ENCODE data around the gene CDKN2D. TPM values are rescaled to one million over a fixed set of nuclear protein-coding genes. Genes with fewer than 3 reads are reported as not detected.

The CDKN2D gene
- total RNA-seq, 1 donor from 2014 or later, result 10.5 TPM

GRCh38 chr19:10604460-10604980 is 35.7 kb upstream of the CDKN2D start:
- DNase-seq (no peak), ATAC-seq (peak; percentile 20)
- Histone ChIP-seq H3K9me3 (no peaks in the 10 kb centered on the region), H3K36me3 (no peaks in the 10 kb centered on the region), H3K4me3 (peak overlapping the region; percentile 96), H3K27me3 (no peaks in the 10 kb centered on the region), H3K27ac (peak overlapping the region; percentile 95), H3K4me1 (peaks cover 38% of the 10 kb centered on the region)
- intact Hi-C loops (cut with DNase I), result no loop called here
- no peak for TF ChIP-seq CTCF (IDR thresholded peaks at IDR 0.05)

- DNase-seq, result no peak
These were observed 35.2 kb upstream of the CDKN2D start for GRCh38 chr19:10603873-10604459.

GRCh38 chr19:10603084-10603872 is 34.5 kb upstream of the CDKN2D start:
- intact Hi-C loops (cut with DNase I), result no loop called here
- Histone ChIP-seq H3K36me3 (no peaks in the 10 kb centered on the region), H3K27me3 (no peaks in the 10 kb centered on the region), H3K4me3 (peak overlapping the region; percentile 96), H3K27ac (peak overlapping the region; percentile 95), H3K4me1 (peaks cover 35% of the 10 kb centered on the region), H3K9me3 (no peaks in the 10 kb centered on the region)
- no peak for TF ChIP-seq CTCF (IDR thresholded peaks at IDR 0.05)
- DNase-seq (peak; percentile 72), ATAC-seq (peak; percentile 18)

More at GRCh38 chr19:10603873-10604459, 35.2 kb upstream of the CDKN2D start:
- H3K4me3 ChIP-seq, result peak overlapping the region; percentile 96
- intact Hi-C loops (cut with DNase I), result no loop called here
- TF ChIP-seq CTCF (IDR thresholded peaks at IDR 0.05), result no peak
- H3K27ac ChIP-seq, result peak overlapping the region; percentile 95
- H3K4me1 ChIP-seq, result peaks cover 35% of the 10 kb centered on the region
- H3K9me3 ChIP-seq, result no peaks in the 10 kb centered on the region
- no peaks in the 10 kb centered on the region for H3K36me3 ChIP-seq
- peak; percentile 63 for ATAC-seq
- H3K27me3 ChIP-seq, result no peaks in the 10 kb centered on the region

GRCh38 chr19:10602330-10603083 is 33.7 kb upstream of the CDKN2D start:
- DNase-seq (peak; percentile 93), ATAC-seq (peak; percentile 97)
- peak overlapping the region; percentile 95 for H3K27ac ChIP-seq
- peak overlapping the region; percentile 96 for H3K4me3 ChIP-seq
- no peaks in the 10 kb centered on the region for H3K9me3 ChIP-seq
- H3K36me3 ChIP-seq, result no peaks in the 10 kb centered on the region
- intact Hi-C loops (cut with DNase I), result no loop called here
- no peak for TF ChIP-seq CTCF (IDR thresholded peaks at IDR 0.05)
- H3K4me1 ChIP-seq, result peaks cover 35% of the 10 kb centered on the region
- H3K27me3 ChIP-seq, result no peaks in the 10 kb centered on the region

- Histone ChIP-seq H3K4me3 (no peak overlapping the region), H3K9me3 (no peaks in the 10 kb centered on the region), H3K4me1 (peaks cover 40% of the 10 kb centered on the region), H3K27me3 (no peaks in the 10 kb centered on the region), H3K36me3 (no peaks in the 10 kb centered on the region), H3K27ac (no peak overlapping the region)
- ATAC-seq, result no peak
- no peak for TF ChIP-seq CTCF (IDR thresholded peaks at IDR 0.05)
- DNase-seq, result no peak
- intact Hi-C loops (cut with DNase I), result no loop called here
These were observed 33.2 kb upstream of the CDKN2D start for GRCh38 chr19:10601999-10602329.
